H9 (cell line): Measurements from ENCODE around the gene MSANTD2. TPM values are rescaled to one million over a fixed set of nuclear protein-coding genes. Genes with fewer than 3 reads are reported as not detected.
"Not testable (repeated sequence)": the region's sequence is repeated elsewhere in the genome, so short reads cannot be mapped to it uniquely, and the experiment has no call there.

Experiments used
- DNase-seq: peaks from one replicate; pipeline ENCODE4 v3.0.0-alpha.2; 2017
- H2AFZ ChIP-seq: one replicate; pipeline ENCODE4 v1.6.1; 2013; ENCODE audit warnings: mild to moderate bottlenecking, low read length, control low read depth, moderate library complexity
- H2AK5ac ChIP-seq: 2 replicates; pipeline ENCODE4 v1.6.1; 2013; ENCODE audit warnings: low read length, control low read depth, mixed read lengths; ENCODE audit not compliant: insufficient read length
- H2BK120ac ChIP-seq: one replicate; pipeline ENCODE4 v1.6.1; 2013; ENCODE audit warnings: low read depth, mild to moderate bottlenecking, low read length, control low read depth, inconsistent platforms; ENCODE audit not compliant: poor library complexity, severe bottlenecking
- H2BK12ac ChIP-seq: 2 replicates; pipeline ENCODE4 v1.6.1; 2013; ENCODE audit warnings: low read length, control low read depth, mixed read lengths, low read depth; ENCODE audit not compliant: insufficient read length
- H2BK15ac ChIP-seq: 2 replicates; pipeline ENCODE4 v1.6.1; 2013; ENCODE audit warnings: low read depth, low read length, control low read depth
- H2BK20ac ChIP-seq: one replicate; pipeline ENCODE4 v1.6.1; 2013; ENCODE audit warnings: low read depth, mild to moderate bottlenecking, low read length, control low read depth, inconsistent platforms; ENCODE audit not compliant: poor library complexity, severe bottlenecking
- H2BK5ac ChIP-seq: 2 replicates; pipeline ENCODE4 v1.6.1; 2013; ENCODE audit warnings: low read length, control low read depth, mixed read lengths; ENCODE audit not compliant: insufficient read length
- H3K14ac ChIP-seq: 2 replicates; pipeline ENCODE4 v1.6.1; 2013; ENCODE audit warnings: low read length, control low read depth; ENCODE audit not compliant: insufficient read depth
- H3K18ac ChIP-seq: 2 replicates; pipeline ENCODE4 v1.6.1; 2013; ENCODE audit warnings: low read depth, mild to moderate bottlenecking, mixed read lengths, low read length, control low read depth; ENCODE audit not compliant: insufficient read length
- H3K23ac ChIP-seq: 2 replicates; pipeline ENCODE4 v1.6.1; 2013; ENCODE audit warnings: low read length, control low read depth, mixed read lengths, low read depth; ENCODE audit not compliant: insufficient read length
- H3K23me2 ChIP-seq: 2 replicates; pipeline ENCODE4 v1.6.1; 2013; ENCODE audit warnings: low read depth, mild to moderate bottlenecking, mixed read lengths, low read length, control low read depth; ENCODE audit not compliant: insufficient read length, poor library complexity, severe bottlenecking
- H3K27ac ChIP-seq: 2 replicates; pipeline ENCODE4 v1.5.1; 2013; ENCODE audit warnings: low read length, control low read depth, mixed read lengths, low read depth; ENCODE audit not compliant: insufficient read length
- H3K27me3 ChIP-seq: 2 replicates; pipeline ENCODE4 v1.6.1; 2013; ENCODE audit warnings: low read length, control low read depth, inconsistent platforms; ENCODE audit not compliant: insufficient read depth
- H3K4ac ChIP-seq: 2 replicates; pipeline ENCODE4 v1.6.1; 2013; ENCODE audit warnings: low read depth, mild to moderate bottlenecking, control low read depth, inconsistent platforms, low read length, moderate library complexity
- H3K4me1 ChIP-seq: 2 replicates; pipeline ENCODE4 v1.6.1; 2013; ENCODE audit warnings: low read length, control low read depth, inconsistent platforms; ENCODE audit not compliant: insufficient read depth
- H3K4me2 ChIP-seq: 2 replicates; pipeline ENCODE4 v1.6.1; 2013; ENCODE audit warnings: low read length, control low read depth, mixed read lengths; ENCODE audit not compliant: insufficient read length, insufficient read depth
- H3K56ac ChIP-seq: 2 replicates; pipeline ENCODE4 v1.6.1; 2013; ENCODE audit warnings: low read depth, mild to moderate bottlenecking, mixed read lengths, low read length, control low read depth; ENCODE audit not compliant: insufficient read length
- H3K79me1 ChIP-seq: 2 replicates; pipeline ENCODE4 v1.6.1; 2013; ENCODE audit warnings: low read depth, mild to moderate bottlenecking, moderate library complexity, low read length, control low read depth, inconsistent platforms; ENCODE audit not compliant: insufficient read depth, poor library complexity, severe bottlenecking
- H3K79me2 ChIP-seq: 2 replicates; pipeline ENCODE4 v1.6.1; 2013; ENCODE audit warnings: low read length, control low read depth, inconsistent platforms; ENCODE audit not compliant: insufficient read depth
- H3K9ac ChIP-seq: 2 replicates; pipeline ENCODE4 v1.6.1; 2013; ENCODE audit warnings: low read length, control low read depth, mixed read lengths; ENCODE audit not compliant: insufficient read length; ENCODE audit errors: extremely low read depth
- H3K9me3 ChIP-seq: one replicate; pipeline ENCODE4 v1.6.1; 2013; ENCODE audit warnings: low read depth, low read length, inconsistent platforms; ENCODE audit not compliant: control insufficient read depth
- H3T11ph ChIP-seq: one replicate; pipeline ENCODE4 v1.6.1; 2013; ENCODE audit warnings: mild to moderate bottlenecking, low read length, control low read depth, inconsistent platforms
- H4K20me1 ChIP-seq: one replicate; pipeline ENCODE4 v1.6.1; 2013; ENCODE audit not compliant: control insufficient read depth, insufficient read length, insufficient read depth
- H4K5ac ChIP-seq: 2 replicates; pipeline ENCODE4 v1.6.1; 2013; ENCODE audit warnings: low read depth, mild to moderate bottlenecking, mixed read lengths, low read length, control low read depth; ENCODE audit not compliant: insufficient read length
- H4K8ac ChIP-seq: replicated peaks from 2 replicates; pipeline ENCODE4 v1.6.1; 2013; ENCODE audit warnings: low read length, control low read depth, mixed read lengths, low read depth; ENCODE audit not compliant: insufficient read length
- H4K91ac ChIP-seq: 2 replicates; pipeline ENCODE4 v1.6.1; 2013; ENCODE audit warnings: low read depth, mild to moderate bottlenecking, moderate library complexity, mixed read lengths, low read length, control low read depth; ENCODE audit not compliant: insufficient read length
- H3K27ac Mint-ChIP-seq, 3 experiments: 2 replicates in 2 of 3; 3 replicates in 1 of 3; pipeline ENCODE4 v1.8.0; 2020 to 2021; ENCODE audit warnings: mixed read lengths in 3 of 3, mild to moderate bottlenecking in 1 of 3, moderate library complexity in 1 of 3
- H3K27me3 Mint-ChIP-seq: 2 replicates; pipeline ENCODE4 v1.8.0; 2021; ENCODE audit warnings: low read depth, mild to moderate bottlenecking, moderate library complexity, mixed read lengths
- H3K36me3 Mint-ChIP-seq, 3 experiments: 2 replicates in 2 of 3; 3 replicates in 1 of 3; pipeline ENCODE4 v1.8.0; 2020 to 2021; ENCODE audit warnings: low read depth in 3 of 3, mixed read lengths in 3 of 3; ENCODE audit not compliant: insufficient read depth in 1 of 3
- H3K4me1 Mint-ChIP-seq, 2 experiments: 2 replicates each; pipeline ENCODE4 v1.8.0; 2020; ENCODE audit warnings: mixed read lengths in 2 of 2
- H3K4me3 Mint-ChIP-seq, 2 experiments: 2 replicates in 1 of 2; 3 replicates in 1 of 2; pipeline ENCODE4 v1.8.0; 2020 to 2021; ENCODE audit warnings: mild to moderate bottlenecking in 2 of 2, mixed read lengths in 2 of 2, moderate library complexity in 1 of 2
- H3K9me3 Mint-ChIP-seq, 2 experiments: 2 replicates in 1 of 2; 3 replicates in 1 of 2; pipeline ENCODE4 v1.8.0; 2020; ENCODE audit warnings: mild to moderate bottlenecking in 2 of 2, mixed read lengths in 2 of 2, moderate library complexity in 1 of 2
- CTCF ChIP-seq: fragments of 200-600 bp; sonication (generic); conservative IDR thresholded peaks from 3 replicates; pipeline ENCODE4 v1.8.0; 2021; ENCODE audit warnings: antibody characterized with exemption, mild to moderate bottlenecking
- WGBS: extraction: QIAGEN DNeasy Blood & Tissue Kit; methylation state at CpG from one replicate; pipeline ENCODE4 v1.1.7; 2013; ENCODE audit warnings: missing lambda C conversion rate, low lambda C conversion rate, mixed read lengths; ENCODE audit not compliant: insufficient read length; ENCODE audit errors: extremely low coverage; 5-methylcytosine and 5-hydroxymethylcytosine counted together
- total RNA-seq: library from RNA; stranded (reverse); gene quantifications from 2 replicates; pipeline ENCODE4 v1.2.1, GENCODE V29; 2021

MSANTD2 gene
- total RNA-seq, 1 experiment from 2014 or later = 18.1 TPM

- Histone ChIP-seq H3K79me2 (no peaks in the 10 kb centered on the region), H3K23ac (no peak overlapping the region)
- TF ChIP-seq CTCF = no peak
Measured at GRCh38 chr11:124776865-124777645, 23.2 kb downstream of the MSANTD2 start.

DNA sequence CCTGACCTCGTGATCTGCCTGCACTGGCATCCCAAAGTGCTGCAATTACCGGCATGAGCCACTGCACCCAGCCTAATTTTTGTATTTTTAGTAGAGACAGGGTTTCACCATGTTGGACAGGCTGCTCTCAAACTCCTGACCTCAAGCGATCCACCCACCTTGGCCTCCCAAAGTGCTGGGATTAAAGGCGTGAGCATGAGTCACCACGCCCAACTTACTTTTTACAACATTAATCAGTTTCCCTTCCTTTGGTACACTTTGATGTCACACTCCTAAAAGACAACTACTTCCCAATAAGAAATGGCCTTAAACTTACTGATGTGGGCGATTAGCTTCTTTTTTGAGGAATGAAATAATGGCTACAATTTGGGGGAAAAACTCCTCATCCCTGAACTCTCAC lies 29.2 kb downstream of the MSANTD2 start:
- DNase-seq, H3K56ac ChIP-seq, H3K9ac ChIP-seq, H3K27ac Mint-ChIP-seq, H2BK5ac ChIP-seq, H4K20me1 ChIP-seq, H3K79me2 ChIP-seq, H3K27me3 ChIP-seq, H4K5ac ChIP-seq, H3K4me1 ChIP-seq, H3K14ac ChIP-seq, H3T11ph ChIP-seq, H3K27ac ChIP-seq, H3K9me3 ChIP-seq, H4K91ac ChIP-seq, H3K4me2 ChIP-seq, H2BK12ac ChIP-seq, H2BK15ac ChIP-seq, H3K79me1 ChIP-seq, H2AFZ ChIP-seq, H2BK20ac ChIP-seq, H2AK5ac ChIP-seq, H4K8ac ChIP-seq, H3K4me1 Mint-ChIP-seq, H2BK120ac ChIP-seq, H3K4me3 Mint-ChIP-seq, H3K18ac ChIP-seq, H3K23ac ChIP-seq, H3K9me3 Mint-ChIP-seq, H3K23me2 ChIP-seq, H3K27me3 Mint-ChIP-seq, H3K4ac ChIP-seq: not testable (repeated sequence)
- H3K36me3 Mint-ChIP-seq = peaks cover 14 to 46% (median 29%) of the 10 kb centered on the region in 3 experiments; a peak in 6 of 7 replicates
- no CpG with 5 or more reads among the region's 6 CpGs for WGBS

More at GRCh38 chr11:124776865-124777645, 23.2 kb downstream of the MSANTD2 start:
- no peak overlapping the region for H3K14ac ChIP-seq
- WGBS = no CpG with 5 or more reads among the region's 7 CpGs
- no peak overlapping the region for H2BK5ac ChIP-seq
- H3K9me3 ChIP-seq = no peaks in the 10 kb centered on the region
- H4K8ac ChIP-seq = no peak overlapping the region
- H3K27me3 ChIP-seq = no peaks in the 10 kb centered on the region
- H3K9ac ChIP-seq = no peak overlapping the region
- H3K4me2 ChIP-seq = no peak overlapping the region
- H2AFZ ChIP-seq = no peak overlapping the region
- H3K36me3 Mint-ChIP-seq = peaks cover 6 to 19% (median 17%) of the 10 kb centered on the region in 3 experiments; a peak in 6 of 7 replicates
- H2BK120ac ChIP-seq = no peak overlapping the region
- H3K27me3 Mint-ChIP-seq = no peaks in the 10 kb centered on the region
- no peak overlapping the region for H3K4ac ChIP-seq
- H3K27ac Mint-ChIP-seq = peak overlapping the region in 1 of 3 experiments; percentile 9; a peak in 1 of 7 replicates
- H3K79me1 ChIP-seq = no peaks in the 10 kb centered on the region
- no peak overlapping the region for H4K91ac ChIP-seq
- no peak overlapping the region for H3K56ac ChIP-seq
- H2BK12ac ChIP-seq = no peak overlapping the region
- H3K4me3 Mint-ChIP-seq = no peak overlapping the region
- DNase-seq = no peak
- no peak overlapping the region for H4K5ac ChIP-seq
- no peak overlapping the region for H3T11ph ChIP-seq
- H3K23me2 ChIP-seq = no peaks in the 10 kb centered on the region
- H3K9me3 Mint-ChIP-seq = no peaks in the 10 kb centered on the region
- H2BK15ac ChIP-seq = no peak overlapping the region
- no peaks in the 10 kb centered on the region for H4K20me1 ChIP-seq
- H3K4me1 ChIP-seq = no peaks in the 10 kb centered on the region
- no peak overlapping the region for H2AK5ac ChIP-seq
- no peak overlapping the region for H2BK20ac ChIP-seq
- H3K27ac ChIP-seq = no peak overlapping the region
- no peak overlapping the region for H3K18ac ChIP-seq
- peaks cover 0 to 4% of the 10 kb centered on the region in 2 experiments; a peak in 2 of 4 replicates for H3K4me1 Mint-ChIP-seq
